ENCODE data around the gene INTS6. TPM values are rescaled to one million over a fixed set of nuclear protein-coding genes. Genes with fewer than 3 reads are reported as not detected.
"Not testable (repeated sequence)": the region's sequence is repeated elsewhere in the genome, so short reads cannot be mapped to it uniquely, and the experiment has no call there.

INTS6 gene
- total and polyA plus RNA-seq, 2 donors, result 22.7 to 36.1 TPM

GRCh38 chr13:51422484-51422883, 30.4 kb downstream of the INTS6 start:
- peaks cover 3 to 13% of the 10 kb centered on the region in 2 donors for H3K36me3 ChIP-seq (ENCODE audit: control insufficient read depth in 2 of 2, insufficient read depth in 2 of 2, low read length in 1 of 2)
- no peaks in the 10 kb centered on the region for H3K9me3 ChIP-seq (ENCODE audit: control insufficient read depth in 2 of 2, insufficient read depth in 1 of 2, low read length in 1 of 2)
- no peak for DNase-seq (ENCODE audit: low read depth in 6 of 9, low spot score in 9 of 9)
- no peaks in the 10 kb centered on the region for H3K27me3 ChIP-seq (ENCODE audit: control insufficient read depth in 2 of 2, insufficient read depth in 1 of 2, low read length in 1 of 2)
- 94% methylated on average over 1 of the region's 1 CpG for WGBS
- H3K4me1 ChIP-seq (ENCODE audit: control insufficient read depth in 2 of 2, insufficient read depth in 2 of 2, low read length in 2 of 2), result peaks cover 2 to 3% of the 10 kb centered on the region in 2 donors
- H3K4me3 ChIP-seq (ENCODE audit: low read length in 2 of 2), result no peak overlapping the region
- H3K27ac ChIP-seq (ENCODE audit: low read depth in 1 of 2, low read length in 1 of 2), result no peak overlapping the region

GRCh38 chr13:51420681-51421490, 31.9 kb downstream of the INTS6 start:
- Histone ChIP-seq H3K27me3 (ENCODE audit: control insufficient read depth in 2 of 2, insufficient read depth in 1 of 2, low read length in 1 of 2) (no peaks in the 10 kb centered on the region), H3K4me3 (ENCODE audit: low read length in 2 of 2) (no peak overlapping the region), H3K4me1 (ENCODE audit: control insufficient read depth in 2 of 2, insufficient read depth in 2 of 2, low read length in 2 of 2) (peaks cover 2 to 3% of the 10 kb centered on the region in 2 donors), H3K27ac (ENCODE audit: low read depth in 1 of 2, low read length in 1 of 2) (peak overlapping the region in 1 of 2 donors; percentile 5), H3K9me3 (ENCODE audit: control insufficient read depth in 2 of 2, insufficient read depth in 1 of 2, low read length in 1 of 2) (no peaks in the 10 kb centered on the region), H3K36me3 (ENCODE audit: control insufficient read depth in 2 of 2, insufficient read depth in 2 of 2, low read length in 1 of 2) (peaks cover 3 to 15% of the 10 kb centered on the region in 2 donors)
- peak in 2 of 9 donors; percentile 19 to 55 for DNase-seq (ENCODE audit: low read depth in 6 of 9, low spot score in 9 of 9)
- 74% methylated on average over 6 of the region's 6 CpGs for WGBS

GRCh38 chr13:51419001-51419636, 33.7 kb downstream of the INTS6 start:
- no peaks in the 10 kb centered on the region for H3K9me3 ChIP-seq (ENCODE audit: control insufficient read depth in 2 of 2, insufficient read depth in 1 of 2, low read length in 1 of 2)
- peaks cover 3 to 12% of the 10 kb centered on the region in 2 donors for H3K36me3 ChIP-seq (ENCODE audit: control insufficient read depth in 2 of 2, insufficient read depth in 2 of 2, low read length in 1 of 2)
- WGBS, result 96% methylated on average over 4 of the region's 4 CpGs
- no peak for DNase-seq (ENCODE audit: low read depth in 6 of 9, low spot score in 9 of 9)
- no peak overlapping the region for H3K27ac ChIP-seq (ENCODE audit: low read depth in 1 of 2, low read length in 1 of 2)
- H3K4me1 ChIP-seq (ENCODE audit: control insufficient read depth in 2 of 2, insufficient read depth in 2 of 2, low read length in 2 of 2), result peaks cover 2 to 3% of the 10 kb centered on the region in 2 donors
- no peaks in the 10 kb centered on the region for H3K27me3 ChIP-seq (ENCODE audit: control insufficient read depth in 2 of 2, insufficient read depth in 1 of 2, low read length in 1 of 2)
- no peak overlapping the region for H3K4me3 ChIP-seq (ENCODE audit: low read length in 2 of 2)

DNA sequence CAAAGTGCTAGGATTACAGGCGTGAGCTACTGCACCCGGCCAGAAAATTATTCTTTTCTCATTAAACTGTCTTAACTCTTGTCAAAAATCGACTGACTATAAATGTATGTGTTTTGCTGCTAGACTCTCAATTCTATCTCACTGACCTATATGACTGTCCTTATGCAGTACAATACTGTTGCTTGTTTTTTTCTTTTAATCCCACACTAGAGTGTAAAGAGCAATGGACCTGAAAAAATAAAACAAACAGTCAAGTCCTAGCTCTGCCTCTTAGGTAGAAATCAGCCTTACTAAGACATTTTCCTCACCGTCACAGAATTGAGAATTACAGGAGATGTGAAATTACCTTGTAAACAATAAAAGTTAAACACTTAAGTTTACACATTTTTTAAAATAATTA, 35.1 kb downstream of the INTS6 start:
- Histone ChIP-seq H3K4me1 (ENCODE audit: control insufficient read depth in 2 of 2, insufficient read depth in 2 of 2, low read length in 2 of 2) (peaks cover 2 to 3% of the 10 kb centered on the region in 2 donors), H3K9me3 (ENCODE audit: control insufficient read depth in 2 of 2, insufficient read depth in 1 of 2, low read length in 1 of 2) (no peaks in the 10 kb centered on the region)

GRCh38 chr13:51416107-51416506, 36.7 kb downstream of the INTS6 start:
- Histone ChIP-seq H3K27ac (ENCODE audit: low read depth in 1 of 2, low read length in 1 of 2) (no peak overlapping the region), H3K27me3 (ENCODE audit: control insufficient read depth in 2 of 2, insufficient read depth in 1 of 2, low read length in 1 of 2) (no peaks in the 10 kb centered on the region), H3K9me3 (ENCODE audit: control insufficient read depth in 2 of 2, insufficient read depth in 1 of 2, low read length in 1 of 2) (no peaks in the 10 kb centered on the region), H3K4me1 (ENCODE audit: control insufficient read depth in 2 of 2, insufficient read depth in 2 of 2, low read length in 2 of 2) (peaks cover 1 to 2% of the 10 kb centered on the region in 2 donors), H3K36me3 (ENCODE audit: control insufficient read depth in 2 of 2, insufficient read depth in 2 of 2, low read length in 1 of 2) (peaks cover 2 to 10% of the 10 kb centered on the region in 2 donors), H3K4me3 (ENCODE audit: low read length in 2 of 2) (no peak overlapping the region)
- DNase-seq (ENCODE audit: low read depth in 6 of 9, low spot score in 9 of 9), result peak in 1 of 9 donors; percentile 20

More for the DNA sequence above, 35.1 kb downstream of the INTS6 start:
- no peak for DNase-seq (ENCODE audit: low read depth in 6 of 9, low spot score in 9 of 9)
- Histone ChIP-seq H3K4me3 (ENCODE audit: low read length in 2 of 2) (no peak overlapping the region), H3K27me3 (ENCODE audit: control insufficient read depth in 2 of 2, insufficient read depth in 1 of 2, low read length in 1 of 2) (no peaks in the 10 kb centered on the region), H3K27ac (ENCODE audit: low read depth in 1 of 2, low read length in 1 of 2) (no peak overlapping the region), H3K36me3 (ENCODE audit: control insufficient read depth in 2 of 2, insufficient read depth in 2 of 2, low read length in 1 of 2) (peaks cover 3 to 12% of the 10 kb centered on the region in 2 donors)
- 97% methylated on average over 4 of the region's 4 CpGs for WGBS

DNA sequence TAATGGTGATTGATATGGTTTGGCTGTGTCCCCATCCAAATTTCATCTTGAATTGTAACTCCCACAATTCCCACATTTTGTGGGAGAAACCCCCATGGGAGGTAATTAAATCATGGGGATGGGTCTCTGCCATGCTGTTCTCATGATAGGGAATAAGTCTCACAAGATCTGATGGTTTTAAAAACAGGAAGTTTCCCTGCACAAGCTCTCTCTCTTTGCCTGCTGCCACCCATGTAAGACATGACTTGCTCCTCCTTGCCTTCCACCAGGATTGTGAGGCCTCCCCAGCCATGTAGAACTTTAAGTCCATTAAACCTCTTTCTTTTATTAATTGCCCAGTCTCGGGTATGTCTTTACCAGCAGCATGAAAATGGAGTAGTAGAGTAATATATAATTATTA, 37.5 kb downstream of the INTS6 start:
- not testable (repeated sequence) for H3K4me3 ChIP-seq (ENCODE audit: low read length in 2 of 2); DNase-seq (ENCODE audit: low read depth in 6 of 9, low spot score in 9 of 9); H3K9me3 ChIP-seq (ENCODE audit: control insufficient read depth in 2 of 2, insufficient read depth in 1 of 2, low read length in 1 of 2); H3K4me1 ChIP-seq (ENCODE audit: control insufficient read depth in 2 of 2, insufficient read depth in 2 of 2, low read length in 2 of 2); H3K27ac ChIP-seq (ENCODE audit: low read depth in 1 of 2, low read length in 1 of 2); H3K27me3 ChIP-seq (ENCODE audit: control insufficient read depth in 2 of 2, insufficient read depth in 1 of 2, low read length in 1 of 2); H3K36me3 ChIP-seq (ENCODE audit: control insufficient read depth in 2 of 2, insufficient read depth in 2 of 2, low read length in 1 of 2)
- 99% methylated on average over 1 of the region's 1 CpG for WGBS

DNA sequence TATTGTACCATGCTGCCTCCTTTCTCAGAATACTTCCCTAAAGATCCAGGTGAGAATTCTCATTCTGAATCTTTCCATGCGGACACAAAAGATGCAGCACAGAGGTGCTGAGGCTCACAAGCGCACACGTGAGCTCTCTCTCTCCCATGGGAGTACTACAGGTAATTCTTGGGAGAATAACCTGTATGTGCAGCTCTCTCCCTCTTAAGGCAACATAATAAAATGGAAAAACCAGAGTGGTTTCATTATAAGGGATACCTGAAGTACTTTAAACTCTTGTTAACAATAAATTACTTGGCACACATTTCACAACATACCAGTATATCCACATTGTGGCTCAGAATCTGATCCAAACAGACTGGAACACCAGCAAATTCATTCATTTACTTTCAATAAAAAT, 40.4 kb downstream of the INTS6 start:
- peaks cover 0 to 2% of the 10 kb centered on the region in 2 donors for H3K36me3 ChIP-seq (ENCODE audit: control insufficient read depth in 2 of 2, insufficient read depth in 2 of 2, low read length in 1 of 2)
- WGBS, result 98% methylated on average over 3 of the region's 3 CpGs
- H3K4me3 ChIP-seq (ENCODE audit: low read length in 2 of 2), result no peak overlapping the region
- no peaks in the 10 kb centered on the region for H3K9me3 ChIP-seq (ENCODE audit: control insufficient read depth in 2 of 2, insufficient read depth in 1 of 2, low read length in 1 of 2)
- no peak overlapping the region for H3K27ac ChIP-seq (ENCODE audit: low read depth in 1 of 2, low read length in 1 of 2)
- H3K4me1 ChIP-seq (ENCODE audit: control insufficient read depth in 2 of 2, insufficient read depth in 2 of 2, low read length in 2 of 2), result no peaks in the 10 kb centered on the region
- no peak for DNase-seq (ENCODE audit: low read depth in 6 of 9, low spot score in 9 of 9)
- H3K27me3 ChIP-seq (ENCODE audit: control insufficient read depth in 2 of 2, insufficient read depth in 1 of 2, low read length in 1 of 2), result no peaks in the 10 kb centered on the region

- DNase-seq (ENCODE audit: low read depth in 6 of 9, low spot score in 9 of 9), result no peak
- 78% methylated on average over 2 of the region's 2 CpGs for WGBS
Measured at GRCh38 chr13:51405176-51405575, 47.7 kb downstream of the INTS6 start.

DNA sequence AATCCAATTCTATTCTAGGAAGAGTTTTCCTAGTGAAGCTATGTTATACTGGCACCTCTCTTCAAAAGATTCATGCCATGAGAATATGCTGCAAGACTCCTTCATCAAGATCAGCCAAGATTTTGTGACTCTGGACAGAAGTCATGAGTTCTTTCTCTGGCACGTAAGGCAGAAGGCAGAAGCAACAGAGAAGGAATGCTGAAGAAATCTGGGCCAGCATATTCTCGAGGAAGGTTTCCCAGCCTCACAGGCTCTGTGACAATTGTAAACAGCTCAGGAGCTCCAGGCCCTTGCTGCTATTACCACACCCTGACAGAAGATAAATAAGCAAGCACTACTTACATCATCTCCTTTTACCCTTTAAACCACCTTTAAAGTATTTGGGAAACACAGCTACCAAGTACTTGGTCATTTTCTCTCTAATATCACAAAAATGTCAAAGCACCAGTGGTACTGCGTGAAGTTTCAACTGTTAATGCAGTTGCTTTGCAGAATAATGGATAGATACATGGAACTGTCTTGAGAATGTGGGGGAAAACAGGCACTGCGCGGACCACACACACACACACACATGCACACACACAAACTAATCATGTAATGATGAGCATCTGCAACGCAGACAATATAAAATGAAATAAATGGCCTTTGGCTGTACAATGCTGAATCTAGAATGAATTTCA, 55.4 kb downstream of the INTS6 start:
- no peak overlapping the region for H3K4me3 ChIP-seq (ENCODE audit: low read length in 2 of 2)
- H3K9me3 ChIP-seq (ENCODE audit: control insufficient read depth in 2 of 2, insufficient read depth in 1 of 2, low read length in 1 of 2), result no peaks in the 10 kb centered on the region
- 97% methylated on average over 6 of the region's 6 CpGs for WGBS
- H3K4me1 ChIP-seq (ENCODE audit: control insufficient read depth in 2 of 2, insufficient read depth in 2 of 2, low read length in 2 of 2), result peaks cover 0 to 2% of the 10 kb centered on the region in 2 donors
- DNase-seq (ENCODE audit: low read depth in 6 of 9, low spot score in 9 of 9), result no peak
- H3K27me3 ChIP-seq (ENCODE audit: control insufficient read depth in 2 of 2, insufficient read depth in 1 of 2, low read length in 1 of 2), result no peaks in the 10 kb centered on the region
- H3K27ac ChIP-seq (ENCODE audit: low read depth in 1 of 2, low read length in 1 of 2), result no peak overlapping the region
- H3K36me3 ChIP-seq (ENCODE audit: control insufficient read depth in 2 of 2, insufficient read depth in 2 of 2, low read length in 1 of 2), result no peaks in the 10 kb centered on the region

More at GRCh38 chr13:51405176-51405575, 47.7 kb downstream of the INTS6 start:
- Histone ChIP-seq H3K27ac (ENCODE audit: low read depth in 1 of 2, low read length in 1 of 2) (no peak overlapping the region), H3K4me3 (ENCODE audit: low read length in 2 of 2) (no peak overlapping the region), H3K27me3 (ENCODE audit: control insufficient read depth in 2 of 2, insufficient read depth in 1 of 2, low read length in 1 of 2) (no peaks in the 10 kb centered on the region), H3K36me3 (ENCODE audit: control insufficient read depth in 2 of 2, insufficient read depth in 2 of 2, low read length in 1 of 2) (peaks cover 0 to 8% of the 10 kb centered on the region in 2 donors), H3K4me1 (ENCODE audit: control insufficient read depth in 2 of 2, insufficient read depth in 2 of 2, low read length in 2 of 2) (no peaks in the 10 kb centered on the region), H3K9me3 (ENCODE audit: control insufficient read depth in 2 of 2, insufficient read depth in 1 of 2, low read length in 1 of 2) (no peaks in the 10 kb centered on the region)

All from thymus (tissue), 11 donors.